Tibial nerve (tissue), 4 donors: ENCODE data around the gene OPN1SW. TPM values are rescaled to one million over a fixed set of nuclear protein-coding genes. Genes with fewer than 3 reads are reported as not detected.

Experiments used
- DNase-seq, 2 donors: peaks; one replicate each; pipeline ENCODE4 v3.0.0-alpha.2; 2019; ENCODE audit warnings: low spot score in 2 of 2
- H3K27ac ChIP-seq, 4 donors: fragments of 200-600 bp; sonication (generic) in 3 of 4; one replicate each; pipeline ENCODE4 v1.5.1; 2017 to 2019; ENCODE audit warnings: mild to moderate bottlenecking in 1 of 4
- H3K27me3 ChIP-seq, 2 donors: fragments of 200-600 bp; sonication (generic) in 1 of 2; one replicate each; pipeline versions ENCODE4 v1.5.1 to v1.6.0; 2017 to 2019
- H3K36me3 ChIP-seq, 3 donors: fragments of 200-600 bp; sonication (generic); one replicate each; pipeline ENCODE4 v1.5.1; 2018 to 2019
- H3K4me1 ChIP-seq, 4 donors: fragments of 200-600 bp; sonication (generic) in 3 of 4; one replicate each; pipeline ENCODE4 v1.5.1; 2017 to 2019
- H3K4me3 ChIP-seq, 4 donors: fragments of 200-600 bp; sonication (generic) in 3 of 4; one replicate each; pipeline ENCODE4 v1.5.1; 2017 to 2019; ENCODE audit warnings: mild to moderate bottlenecking in 1 of 4, moderate library complexity in 1 of 4
- H3K9me3 ChIP-seq, 4 donors: fragments of 200-600 bp; sonication (generic) in 3 of 4; one replicate each; pipeline ENCODE4 v1.5.1; 2017 to 2019
- EP300 ChIP-seq, 2 donors: sonication (generic); formaldehyde crosslinking; IDR thresholded peaks; one replicate each; pipeline ENCODE4 v1.6.1; 2017; ENCODE audit warnings: antibody characterized with exemption in 2 of 2, mild to moderate bottlenecking in 1 of 2
- POLR2A ChIP-seq, 2 donors: fragments of 450-650 bp; IDR thresholded peaks; one replicate each; pipeline ENCODE4 v1.6.1; 2017; ENCODE audit warnings: antibody characterized with exemption in 2 of 2, mild to moderate bottlenecking in 2 of 2, moderate library complexity in 2 of 2
- WGBS, 2 donors: methylation state at CpG; one replicate each; pipeline ENCODE4 v1.1.5; 2018; 5-methylcytosine and 5-hydroxymethylcytosine counted together
- total RNA-seq, 4 donors: library from RNA; depleted of rRNA; stranded (reverse); fragments of >200 nt; gene quantifications; one replicate each; pipeline ENCODE4 v1.1.0, GENCODE V29; 2016
- TF ChIP-seq, protein P1 (sequence below), 5 experiments: fragments of 200-600 bp in 3 of 5; fragments of 450-650 bp in 2 of 5; sonication (generic) in 3 of 5; IDR thresholded peaks; one replicate each; pipeline ENCODE4 v1.5.1; 2016 to 2019; ENCODE audit warnings: antibody characterized with exemption in 5 of 5, mild to moderate bottlenecking in 3 of 5, moderate library complexity in 2 of 5

The OPN1SW gene
- total RNA-seq, 4 donors from 2014 or later, result not detected

DNA sequence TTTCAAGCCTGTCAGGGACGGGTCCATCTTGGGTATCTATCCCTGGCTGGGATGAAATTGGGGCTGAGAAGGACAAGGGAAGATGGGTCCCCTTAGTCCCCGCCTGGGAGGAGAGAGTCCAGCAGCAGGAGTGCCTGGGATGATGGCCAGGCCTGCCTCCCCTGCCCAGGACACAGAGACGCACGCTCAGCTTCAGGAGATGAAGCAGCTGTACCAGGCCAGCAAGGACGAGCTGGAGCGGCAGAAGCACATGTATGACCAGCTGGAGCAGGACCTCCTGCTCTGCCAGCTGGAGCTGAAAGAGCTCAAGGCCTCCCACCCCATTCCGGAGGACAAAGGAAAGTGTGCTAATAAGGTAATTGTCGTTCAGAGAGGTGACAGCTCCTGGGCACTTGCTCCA lies 31.6 kb upstream of the OPN1SW start:
- Histone ChIP-seq H3K4me1 (no peaks in the 10 kb centered on the region), H3K27ac (no peak overlapping the region), H3K36me3 (peaks cover 0 to 18% (median 0%) of the 10 kb centered on the region in 3 donors), H3K9me3 (no peaks in the 10 kb centered on the region), H3K27me3 (no peaks in the 10 kb centered on the region), H3K4me3 (no peak overlapping the region)
- WGBS, 2 donors, result 81 to 86% methylated on average over 8 of the region's 8 CpGs
- DNase-seq, result no peak
- TF ChIP-seq POLR2A (IDR thresholded peaks at IDR 0.05), result no peak
- TF ChIP-seq, protein P1, sequence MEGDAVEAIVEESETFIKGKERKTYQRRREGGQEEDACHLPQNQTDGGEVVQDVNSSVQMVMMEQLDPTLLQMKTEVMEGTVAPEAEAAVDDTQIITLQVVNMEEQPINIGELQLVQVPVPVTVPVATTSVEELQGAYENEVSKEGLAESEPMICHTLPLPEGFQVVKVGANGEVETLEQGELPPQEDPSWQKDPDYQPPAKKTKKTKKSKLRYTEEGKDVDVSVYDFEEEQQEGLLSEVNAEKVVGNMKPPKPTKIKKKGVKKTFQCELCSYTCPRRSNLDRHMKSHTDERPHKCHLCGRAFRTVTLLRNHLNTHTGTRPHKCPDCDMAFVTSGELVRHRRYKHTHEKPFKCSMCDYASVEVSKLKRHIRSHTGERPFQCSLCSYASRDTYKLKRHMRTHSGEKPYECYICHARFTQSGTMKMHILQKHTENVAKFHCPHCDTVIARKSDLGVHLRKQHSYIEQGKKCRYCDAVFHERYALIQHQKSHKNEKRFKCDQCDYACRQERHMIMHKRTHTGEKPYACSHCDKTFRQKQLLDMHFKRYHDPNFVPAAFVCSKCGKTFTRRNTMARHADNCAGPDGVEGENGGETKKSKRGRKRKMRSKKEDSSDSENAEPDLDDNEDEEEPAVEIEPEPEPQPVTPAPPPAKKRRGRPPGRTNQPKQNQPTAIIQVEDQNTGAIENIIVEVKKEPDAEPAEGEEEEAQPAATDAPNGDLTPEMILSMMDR (IDR thresholded peaks at IDR 0.05), result no peak
- no peak for TF ChIP-seq EP300 (IDR thresholded peaks at IDR 0.05)

- H3K9me3 ChIP-seq, result no peaks in the 10 kb centered on the region
- no peak overlapping the region for H3K4me3 ChIP-seq
- H3K27ac ChIP-seq, result no peak overlapping the region
- no peaks in the 10 kb centered on the region for H3K4me1 ChIP-seq
- peaks cover 0 to 18% (median 0%) of the 10 kb centered on the region in 3 donors for H3K36me3 ChIP-seq
- TF ChIP-seq POLR2A (IDR thresholded peaks at IDR 0.05) (no peak), EP300 (IDR thresholded peaks at IDR 0.05) (no peak)
- TF ChIP-seq, protein P1 (IDR thresholded peaks at IDR 0.05), result no peak
- DNase-seq, result no peak
- H3K27me3 ChIP-seq, result no peaks in the 10 kb centered on the region
- WGBS, 2 donors, result 88 to 97% methylated on average over 5 of the region's 5 CpGs
These were observed 29.6 kb upstream of the OPN1SW start for GRCh38 chr7:128805225-128805624.

DNA sequence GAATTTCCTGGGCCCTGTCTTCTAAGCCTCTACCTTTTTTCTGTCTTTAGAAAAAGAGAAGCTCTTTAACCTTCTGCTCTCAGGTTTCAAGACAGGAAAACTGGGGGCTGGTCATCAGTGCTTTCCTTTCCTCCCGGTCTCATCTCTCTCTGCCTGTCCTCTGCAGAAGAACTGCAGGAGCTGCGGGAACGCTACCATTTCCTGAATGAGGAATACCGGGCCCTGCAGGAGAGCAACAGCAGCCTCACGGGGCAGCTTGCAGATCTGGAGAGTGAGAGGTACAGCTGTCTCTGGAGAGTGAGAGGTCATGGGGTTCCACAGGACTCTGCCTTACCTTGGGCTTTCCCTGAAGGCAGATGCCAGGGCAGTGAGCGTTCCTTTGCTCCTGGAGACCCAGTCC lies 28.9 kb upstream of the OPN1SW start:
- Histone ChIP-seq H3K36me3 (peaks cover 0 to 18% (median 0%) of the 10 kb centered on the region in 3 donors), H3K27me3 (no peaks in the 10 kb centered on the region), H3K27ac (no peak overlapping the region), H3K9me3 (no peaks in the 10 kb centered on the region), H3K4me3 (no peak overlapping the region), H3K4me1 (no peaks in the 10 kb centered on the region)
- TF ChIP-seq, protein P1 (IDR thresholded peaks at IDR 0.05), result no peak
- TF ChIP-seq EP300 (IDR thresholded peaks at IDR 0.05) (no peak), POLR2A (IDR thresholded peaks at IDR 0.05) (no peak)
- DNase-seq, result no peak
- WGBS, 2 donors, result 78 to 81% methylated on average over 6 of the region's 6 CpGs

- H3K27me3 ChIP-seq, result no peaks in the 10 kb centered on the region
- 83 to 92% methylated on average over 2 of the region's 2 CpGs for WGBS, 2 donors
- TF ChIP-seq, protein P1 (IDR thresholded peaks at IDR 0.05), result no peak
- TF ChIP-seq POLR2A (IDR thresholded peaks at IDR 0.05) (no peak), EP300 (IDR thresholded peaks at IDR 0.05) (no peak)
These were observed 26.2 kb upstream of the OPN1SW start for GRCh38 chr7:128801667-128802418.

GRCh38 chr7:128801003-128801402 lies 25.4 kb upstream of the OPN1SW start:
- TF ChIP-seq EP300 (IDR thresholded peaks at IDR 0.05) (no peak), POLR2A (IDR thresholded peaks at IDR 0.05) (no peak)
- TF ChIP-seq, protein P1 (IDR thresholded peaks at IDR 0.05), result no peak
- no peak for DNase-seq
- no peaks in the 10 kb centered on the region for H3K9me3 ChIP-seq
- no peaks in the 10 kb centered on the region for H3K4me1 ChIP-seq
- H3K4me3 ChIP-seq, result no peak overlapping the region
- no peaks in the 10 kb centered on the region for H3K27me3 ChIP-seq
- no peak overlapping the region for H3K27ac ChIP-seq
- H3K36me3 ChIP-seq, result peaks cover 0 to 14% (median 0%) of the 10 kb centered on the region in 3 donors
- WGBS, 2 donors, result 94 to 95% methylated on average over 9 of the region's 9 CpGs

More at GRCh38 chr7:128801667-128802418, 26.2 kb upstream of the OPN1SW start:
- H3K36me3 ChIP-seq, result peaks cover 0 to 18% (median 0%) of the 10 kb centered on the region in 3 donors
- no peaks in the 10 kb centered on the region for H3K9me3 ChIP-seq
- H3K27ac ChIP-seq, result no peak overlapping the region
- no peak overlapping the region for H3K4me3 ChIP-seq
- DNase-seq, result no peak
- H3K4me1 ChIP-seq, result no peaks in the 10 kb centered on the region
